ENCODE data around the gene SLC1A7. TPM values are rescaled to one million over a fixed set of nuclear protein-coding genes. Genes with fewer than 3 reads are reported as not detected.
A peak's percentile ranks its signal among the peaks of the same experiment; 100 is the strongest.

The SLC1A7 gene
- total and polyA plus RNA-seq, 2 of the 13 experiments (the other 11 are each of a cell fraction or from before 2014, with no cell fraction given) = 0.04 to 2.0 TPM

GRCh38 chr1:53183095-53183990, 40.9 kb upstream of the SLC1A7 start (continued):
- 0 out of 2 replicates have a peak, but pooled peaks have one; percentile 59 for TF ChIP-seq ZFP90 (CRISPR knock-in tag; IDR thresholded peaks at IDR 0.05; ENCODE audit: borderline replicate concordance)
- TF ChIP-seq ZNF781 (CRISPR knock-in tag; IDR thresholded peaks at IDR 0.05; ENCODE audit: borderline replicate concordance, not compliant biosample characterization) = no peak
- TF ChIP-seq KIAA2018 (CRISPR knock-in tag; IDR thresholded peaks at IDR 0.05; ENCODE audit: borderline replicate concordance) = no peak
- TF ChIP-seq ZNF615 (CRISPR knock-in tag; IDR thresholded peaks at IDR 0.05; ENCODE audit: borderline replicate concordance) = no peak
- peak; percentile 92 for TF ChIP-seq TBX3 (IDR thresholded peaks at IDR 0.05; ENCODE audit: borderline replicate concordance)
- peak; percentile 81; the same call in 1 of the 2 replicates for TF ChIP-seq ZBTB39 (CRISPR knock-in tag; IDR thresholded peaks at IDR 0.05)
- no peak for TF ChIP-seq SRSF4 (IDR thresholded peaks at IDR 0.05; ENCODE audit: low read depth, low read length, poor library complexity, severe bottlenecking)
- peak; percentile 53 for TF ChIP-seq GABPB1 (CRISPR knock-in tag; IDR thresholded peaks at IDR 0.05)
- TF ChIP-seq GATA4 (IDR thresholded peaks at IDR 0.05; ENCODE audit: borderline replicate concordance, low read depth) = peak; percentile 94
- TF ChIP-seq ZMYM4 (CRISPR knock-in tag; IDR thresholded peaks at IDR 0.05) = peak; percentile 84
- TF ChIP-seq NFAT5 (CRISPR knock-in tag; IDR thresholded peaks at IDR 0.05) = no peak

All from HepG2 (cell line).